Peyer's patch (tissue), 4 donors: ENCODE measurements around the gene MRPL39. TPM values are rescaled to one million over a fixed set of nuclear protein-coding genes. Genes with fewer than 3 reads are reported as not detected.

Experiments
- DNase-seq, 3 donors: peaks; one replicate each; pipeline ENCODE4 v3.0.0-alpha.2; 2017 to 2019
- H3K27ac ChIP-seq, 4 donors: fragments of 200-600 bp; sonication (generic); one replicate each; pipeline ENCODE4 v1.5.1; 2016 to 2019
- H3K27me3 ChIP-seq, 2 donors: fragments of 200-600 bp; sonication (generic); one replicate each; pipeline ENCODE4 v1.5.1; 2019
- H3K36me3 ChIP-seq, 3 donors: fragments of 200-600 bp; sonication (generic); one replicate each; pipeline ENCODE4 v1.5.1; 2016 to 2019
- H3K4me1 ChIP-seq, 4 donors: fragments of 200-600 bp; sonication (generic); one replicate each; pipeline ENCODE4 v1.5.1; 2016 to 2019
- H3K4me3 ChIP-seq, 4 donors: fragments of 200-600 bp; sonication (generic); 1 replicate in 3 of 4; 2 replicates in 1 of 4; pipeline ENCODE4 v1.5.1; 2016 to 2019; ENCODE audit warnings: mild to moderate bottlenecking in 1 of 4
- H3K9me3 ChIP-seq, 4 donors: fragments of 200-600 bp; sonication (generic); one replicate each; pipeline ENCODE4 v1.5.1; 2016 to 2019; ENCODE audit warnings: mild to moderate bottlenecking in 1 of 4
- POLR2A ChIP-seq, 2 donors: fragments of 450-650 bp; IDR thresholded peaks; one replicate each; pipeline ENCODE4 v1.5.1; 2017; ENCODE audit warnings: antibody characterized with exemption in 2 of 2, mild to moderate bottlenecking in 2 of 2, moderate library complexity in 2 of 2
- total RNA-seq, 4 donors: library from RNA; depleted of rRNA; stranded (reverse); fragments of >200 nt; gene quantifications; one replicate each; pipeline ENCODE4 v1.1.0, GENCODE V29; 2016
- TF ChIP-seq, protein P1 (sequence below), 6 experiments: fragments of 450-650 bp in 4 of 6; fragments of 200-600 bp in 2 of 6; sonication (generic) in 1 of 6; IDR thresholded peaks; one replicate each; pipeline ENCODE4 v1.5.1; 2017 to 2019; ENCODE audit warnings: antibody characterized with exemption in 6 of 6, mild to moderate bottlenecking in 3 of 6, moderate library complexity in 1 of 6

MRPL39 gene
- total RNA-seq, 4 donors from 2014 or later: 5.3 to 18.2 (median 16.1) TPM

DNA sequence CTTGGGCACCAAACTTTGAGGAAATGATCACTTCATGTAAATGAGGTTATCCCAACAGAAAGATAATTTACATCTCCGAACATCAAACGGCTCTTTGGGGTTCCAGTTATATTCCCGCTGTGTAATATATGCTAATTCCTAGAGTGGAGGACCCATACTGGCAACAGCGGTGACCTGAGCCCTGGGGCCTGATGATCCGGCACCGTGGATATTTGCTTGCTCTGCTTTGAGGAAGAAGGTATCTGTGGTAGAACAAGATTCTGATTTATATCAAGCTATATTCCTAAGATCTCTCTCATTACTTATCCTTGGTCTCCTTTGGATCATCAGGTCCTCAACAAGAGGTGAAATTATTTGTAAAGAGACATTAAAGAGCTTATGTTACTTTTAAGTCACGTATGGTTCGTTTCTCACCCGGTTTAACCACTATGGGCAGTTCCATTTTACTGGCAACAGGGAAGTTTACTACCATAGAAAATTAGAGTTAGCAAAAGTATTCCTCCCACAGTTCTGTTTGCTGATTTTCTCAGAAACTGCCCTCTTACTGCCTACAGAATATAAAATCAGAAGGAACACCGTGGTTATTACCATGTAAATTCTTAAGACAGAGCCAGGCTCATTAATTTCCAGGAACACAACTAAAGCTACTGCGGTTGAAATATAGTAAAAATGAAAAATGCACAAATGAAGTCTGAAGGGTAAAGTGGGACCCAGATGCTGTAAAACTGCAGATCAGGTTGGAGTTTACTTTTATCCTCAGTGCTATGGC, 56.7 kb downstream of the MRPL39 start:
- H3K9me3 ChIP-seq: no peaks in the 10 kb centered on the region
- H3K36me3 ChIP-seq: no peaks in the 10 kb centered on the region
- no peak overlapping the region for H3K4me3 ChIP-seq
- TF ChIP-seq, protein P1, sequence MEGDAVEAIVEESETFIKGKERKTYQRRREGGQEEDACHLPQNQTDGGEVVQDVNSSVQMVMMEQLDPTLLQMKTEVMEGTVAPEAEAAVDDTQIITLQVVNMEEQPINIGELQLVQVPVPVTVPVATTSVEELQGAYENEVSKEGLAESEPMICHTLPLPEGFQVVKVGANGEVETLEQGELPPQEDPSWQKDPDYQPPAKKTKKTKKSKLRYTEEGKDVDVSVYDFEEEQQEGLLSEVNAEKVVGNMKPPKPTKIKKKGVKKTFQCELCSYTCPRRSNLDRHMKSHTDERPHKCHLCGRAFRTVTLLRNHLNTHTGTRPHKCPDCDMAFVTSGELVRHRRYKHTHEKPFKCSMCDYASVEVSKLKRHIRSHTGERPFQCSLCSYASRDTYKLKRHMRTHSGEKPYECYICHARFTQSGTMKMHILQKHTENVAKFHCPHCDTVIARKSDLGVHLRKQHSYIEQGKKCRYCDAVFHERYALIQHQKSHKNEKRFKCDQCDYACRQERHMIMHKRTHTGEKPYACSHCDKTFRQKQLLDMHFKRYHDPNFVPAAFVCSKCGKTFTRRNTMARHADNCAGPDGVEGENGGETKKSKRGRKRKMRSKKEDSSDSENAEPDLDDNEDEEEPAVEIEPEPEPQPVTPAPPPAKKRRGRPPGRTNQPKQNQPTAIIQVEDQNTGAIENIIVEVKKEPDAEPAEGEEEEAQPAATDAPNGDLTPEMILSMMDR (IDR thresholded peaks at IDR 0.05): no peak
- no peak for TF ChIP-seq POLR2A (IDR thresholded peaks at IDR 0.05)
- no peak overlapping the region for H3K27ac ChIP-seq
- H3K4me1 ChIP-seq: no peaks in the 10 kb centered on the region
- DNase-seq: no peak
- no peaks in the 10 kb centered on the region for H3K27me3 ChIP-seq

DNA sequence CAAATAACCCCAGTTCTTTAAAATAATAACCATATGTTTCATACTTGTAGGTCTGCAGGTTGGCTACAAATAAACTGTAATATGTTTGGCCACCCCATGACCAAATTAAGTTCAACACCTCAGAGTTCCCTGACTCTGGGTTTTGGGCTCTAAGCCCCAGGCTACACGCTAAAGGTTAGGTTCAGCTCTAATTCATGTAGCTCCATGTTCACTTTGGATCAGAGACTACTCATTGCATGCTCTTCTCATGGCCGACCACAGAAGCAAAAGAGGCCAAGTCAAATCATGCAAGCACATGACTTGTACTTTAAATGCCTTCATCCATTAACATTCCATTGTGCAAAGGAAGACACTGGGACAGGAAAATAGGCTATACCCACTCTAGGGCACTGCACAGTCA, 66.2 kb downstream of the MRPL39 start:
- TF ChIP-seq, protein P1 (IDR thresholded peaks at IDR 0.05): no peak
- no peak for TF ChIP-seq POLR2A (IDR thresholded peaks at IDR 0.05)
- Histone ChIP-seq H3K9me3 (peaks cover 0 to 5% (median 0%) of the 10 kb centered on the region in 4 donors), H3K4me1 (no peaks in the 10 kb centered on the region), H3K27me3 (no peaks in the 10 kb centered on the region), H3K4me3 (no peak overlapping the region), H3K27ac (no peak overlapping the region), H3K36me3 (no peaks in the 10 kb centered on the region)
- no peak for DNase-seq

DNA sequence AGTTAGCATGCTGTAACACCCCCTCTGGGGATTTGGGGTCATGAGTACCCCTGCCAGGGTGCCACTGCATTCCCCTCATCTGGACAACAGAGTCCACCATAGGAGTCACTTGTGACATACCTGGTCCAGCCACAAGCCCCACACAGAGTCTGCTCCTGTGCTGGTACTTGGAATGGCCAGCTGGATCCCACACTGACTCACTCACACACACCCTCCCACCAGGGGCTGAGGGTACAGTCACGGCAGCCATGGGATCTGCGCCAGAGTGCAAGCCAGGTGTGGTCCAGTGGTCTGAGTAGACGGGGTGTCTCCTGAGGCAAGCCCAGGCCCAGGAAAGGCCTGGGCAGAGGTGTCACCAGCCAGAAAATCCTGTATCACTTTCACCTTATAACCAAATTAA, 67.7 kb downstream of the MRPL39 start:
- H3K27ac ChIP-seq: no peak overlapping the region
- H3K9me3 ChIP-seq: peaks cover 0 to 5% (median 0%) of the 10 kb centered on the region in 4 donors
- TF ChIP-seq, protein P1 (IDR thresholded peaks at IDR 0.05): no peak
- no peak for TF ChIP-seq POLR2A (IDR thresholded peaks at IDR 0.05)

DNA sequence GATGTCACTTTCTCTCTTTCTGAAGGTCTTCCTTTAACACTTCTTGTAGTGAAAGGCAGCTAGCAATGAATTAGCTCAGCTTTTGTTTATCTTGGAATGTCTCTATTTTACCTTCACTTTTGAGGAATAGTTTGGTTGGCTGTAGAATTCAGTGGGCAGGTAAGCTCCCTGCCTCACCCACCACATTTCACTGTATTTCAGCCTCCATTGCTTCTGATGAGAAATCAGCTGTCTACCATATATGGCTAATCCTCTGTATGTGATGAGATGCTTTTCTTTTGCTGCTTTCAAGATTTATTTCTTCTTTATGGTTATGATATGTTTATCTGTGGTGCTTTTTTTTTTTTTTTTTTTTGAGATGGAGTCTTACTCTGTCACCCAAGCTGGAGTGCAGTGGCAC, 70.1 kb downstream of the MRPL39 start:
- TF ChIP-seq, protein P1 (IDR thresholded peaks at IDR 0.05): no peak

More for the DNA sequence above, 67.7 kb downstream of the MRPL39 start:
- H3K4me1 ChIP-seq: no peaks in the 10 kb centered on the region
- H3K27me3 ChIP-seq: no peaks in the 10 kb centered on the region
- DNase-seq: no peak
- H3K4me3 ChIP-seq: no peak overlapping the region
- no peaks in the 10 kb centered on the region for H3K36me3 ChIP-seq

DNA sequence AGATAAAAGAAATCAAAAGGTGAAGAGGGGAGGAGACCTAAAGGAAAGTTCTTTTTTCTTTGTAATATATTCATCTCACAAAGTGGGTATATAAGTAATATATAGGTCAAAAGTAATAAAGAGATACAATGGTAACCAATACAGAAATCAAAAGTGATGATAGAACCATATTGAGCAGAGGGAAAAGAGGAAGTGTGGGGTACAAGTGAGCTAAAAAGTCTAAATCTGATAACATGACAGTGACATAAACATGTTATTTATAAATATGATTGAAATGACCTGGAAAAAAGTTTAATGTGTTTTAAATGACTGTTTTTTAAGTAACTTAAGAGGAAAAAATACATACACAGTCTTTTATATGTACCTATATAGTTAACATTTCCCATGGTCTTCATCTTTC, 70.5 kb downstream of the MRPL39 start:
- no peak overlapping the region for H3K4me3 ChIP-seq
- DNase-seq: no peak
- no peak overlapping the region for H3K27ac ChIP-seq
- H3K4me1 ChIP-seq: no peaks in the 10 kb centered on the region
- H3K27me3 ChIP-seq: no peaks in the 10 kb centered on the region
- TF ChIP-seq, protein P1 (IDR thresholded peaks at IDR 0.05): no peak
- TF ChIP-seq POLR2A (IDR thresholded peaks at IDR 0.05): no peak
- H3K36me3 ChIP-seq: no peaks in the 10 kb centered on the region
- peaks cover 0 to 5% (median 0%) of the 10 kb centered on the region in 4 donors for H3K9me3 ChIP-seq

More for the DNA sequence above, 70.1 kb downstream of the MRPL39 start:
- Histone ChIP-seq H3K4me3 (no peak overlapping the region), H3K4me1 (no peaks in the 10 kb centered on the region), H3K27ac (no peak overlapping the region), H3K27me3 (no peaks in the 10 kb centered on the region), H3K36me3 (no peaks in the 10 kb centered on the region), H3K9me3 (peaks cover 0 to 5% (median 0%) of the 10 kb centered on the region in 4 donors)
- DNase-seq: no peak
